Measurements from ENCODE around the gene SLC25A25. TPM values are rescaled to one million over a fixed set of nuclear protein-coding genes. Genes with fewer than 3 reads are reported as not detected.

The SLC25A25 gene
- polyA plus RNA-seq, 1 experiment, result 12.9 TPM

DNA sequence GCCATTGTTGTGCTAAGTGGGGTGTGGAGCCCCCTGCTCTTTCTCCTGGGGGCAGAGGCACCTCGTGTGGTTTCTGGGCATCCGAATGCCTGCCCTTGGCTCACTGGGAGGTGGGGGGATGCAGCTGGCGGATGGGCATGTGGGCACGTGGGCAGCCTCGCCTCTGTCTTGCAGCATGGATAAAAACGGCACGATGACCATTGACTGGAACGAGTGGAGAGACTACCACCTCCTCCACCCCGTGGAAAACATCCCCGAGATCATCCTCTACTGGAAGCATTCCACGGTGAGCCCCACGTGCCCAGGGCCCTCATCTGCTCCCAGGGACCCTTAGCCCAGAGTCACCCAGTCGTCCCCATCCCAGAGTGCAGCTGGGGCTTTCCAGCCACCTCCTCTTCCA, 34.2 kb downstream of the SLC25A25 start:
- TF ChIP-seq, protein P1, sequence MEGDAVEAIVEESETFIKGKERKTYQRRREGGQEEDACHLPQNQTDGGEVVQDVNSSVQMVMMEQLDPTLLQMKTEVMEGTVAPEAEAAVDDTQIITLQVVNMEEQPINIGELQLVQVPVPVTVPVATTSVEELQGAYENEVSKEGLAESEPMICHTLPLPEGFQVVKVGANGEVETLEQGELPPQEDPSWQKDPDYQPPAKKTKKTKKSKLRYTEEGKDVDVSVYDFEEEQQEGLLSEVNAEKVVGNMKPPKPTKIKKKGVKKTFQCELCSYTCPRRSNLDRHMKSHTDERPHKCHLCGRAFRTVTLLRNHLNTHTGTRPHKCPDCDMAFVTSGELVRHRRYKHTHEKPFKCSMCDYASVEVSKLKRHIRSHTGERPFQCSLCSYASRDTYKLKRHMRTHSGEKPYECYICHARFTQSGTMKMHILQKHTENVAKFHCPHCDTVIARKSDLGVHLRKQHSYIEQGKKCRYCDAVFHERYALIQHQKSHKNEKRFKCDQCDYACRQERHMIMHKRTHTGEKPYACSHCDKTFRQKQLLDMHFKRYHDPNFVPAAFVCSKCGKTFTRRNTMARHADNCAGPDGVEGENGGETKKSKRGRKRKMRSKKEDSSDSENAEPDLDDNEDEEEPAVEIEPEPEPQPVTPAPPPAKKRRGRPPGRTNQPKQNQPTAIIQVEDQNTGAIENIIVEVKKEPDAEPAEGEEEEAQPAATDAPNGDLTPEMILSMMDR (IDR thresholded peaks at IDR 0.05; ENCODE audit: insufficient read depth, low read depth, low read length), result no peak
- DNase-seq (ENCODE audit: low read depth), result no peak
- CTCF ChIA-PET, result interaction anchor here (1.0 to 7.7 kb wide), 4 partner anchors 15 to 160 kb away, joined by 3 to 59 read pairs (median 3); no protein-coding TSS in a partner anchor
- no peak overlapping the region for H3K4me3 ChIP-seq (ENCODE audit: low read depth, low read length)
- peaks cover 45% of the 10 kb centered on the region for H3K36me3 ChIP-seq (ENCODE audit: control insufficient read depth, insufficient read depth, low read length)
- H3K27me3 ChIP-seq (ENCODE audit: control insufficient read depth, insufficient read depth, low read length), result no peaks in the 10 kb centered on the region
- POLR2A ChIA-PET, result no interaction called here

DNA sequence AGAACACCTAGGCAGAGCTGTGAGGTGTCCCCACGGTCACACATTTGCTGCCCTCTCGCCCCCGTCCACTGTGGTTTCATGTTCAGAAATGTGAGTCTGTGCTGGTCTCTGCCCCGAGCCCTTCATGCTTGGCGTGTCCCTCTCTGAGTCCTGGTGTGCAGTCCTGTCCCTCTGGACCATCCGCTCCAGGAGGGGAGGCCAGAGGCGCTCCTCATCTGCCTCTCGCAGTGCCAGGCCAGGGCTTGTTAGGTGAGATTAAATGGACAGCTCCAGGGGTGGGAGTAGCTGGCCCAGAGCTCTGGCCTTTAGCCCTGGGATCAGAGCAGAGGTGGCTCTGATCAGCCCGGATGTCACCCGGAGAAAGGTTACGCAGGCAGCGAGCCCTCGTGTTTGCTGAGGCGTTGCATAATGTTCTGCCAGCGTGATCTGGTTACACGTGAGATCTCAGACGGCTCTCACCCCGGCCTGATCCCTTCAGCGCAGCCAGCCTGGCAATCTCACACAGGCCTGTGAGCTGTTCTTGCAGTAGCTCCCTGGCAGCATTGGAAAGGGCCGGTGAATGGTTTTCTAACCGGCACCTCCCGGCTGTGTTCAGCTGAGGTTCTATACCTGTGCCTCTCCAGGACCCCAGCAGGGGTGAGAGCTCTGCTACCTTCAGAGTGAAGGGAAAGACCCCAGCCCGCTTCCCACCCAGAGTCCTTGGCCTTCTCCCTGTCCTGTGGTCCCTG, 35.0 kb downstream of the SLC25A25 start:
- DNase-seq (ENCODE audit: low read depth), result no peak
- no peaks in the 10 kb centered on the region for H3K27me3 ChIP-seq (ENCODE audit: control insufficient read depth, insufficient read depth, low read length)
- H3K36me3 ChIP-seq (ENCODE audit: control insufficient read depth, insufficient read depth, low read length), result peaks cover 53% of the 10 kb centered on the region
- CTCF ChIA-PET, result interaction anchor here (1.0 to 7.7 kb wide), 4 partner anchors 14 to 161 kb away, joined by 3 to 59 read pairs (median 3); no protein-coding TSS in a partner anchor
- TF ChIP-seq, protein P1 (IDR thresholded peaks at IDR 0.05; ENCODE audit: insufficient read depth, low read depth, low read length), result no peak
- no peak overlapping the region for H3K4me3 ChIP-seq (ENCODE audit: low read depth, low read length)
- POLR2A ChIA-PET, result no interaction called here

DNA sequence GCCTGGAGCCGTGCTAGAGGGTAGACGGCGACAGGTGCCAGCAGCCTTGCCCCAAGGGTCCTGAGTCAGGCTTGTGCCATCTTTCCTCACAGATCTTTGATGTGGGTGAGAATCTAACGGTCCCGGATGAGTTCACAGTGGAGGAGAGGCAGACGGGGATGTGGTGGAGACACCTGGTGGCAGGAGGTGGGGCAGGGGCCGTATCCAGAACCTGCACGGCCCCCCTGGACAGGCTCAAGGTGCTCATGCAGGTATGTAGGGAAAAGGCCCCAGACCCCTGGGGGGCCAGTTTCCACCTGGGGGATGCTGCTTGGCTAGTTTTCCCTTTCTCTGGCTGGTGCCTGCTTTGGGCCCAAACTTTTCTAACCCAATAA, 35.5 kb downstream of the SLC25A25 start:
- Histone ChIP-seq H3K27me3 (ENCODE audit: control insufficient read depth, insufficient read depth, low read length) (no peaks in the 10 kb centered on the region), H3K36me3 (ENCODE audit: control insufficient read depth, insufficient read depth, low read length) (peaks cover 57% of the 10 kb centered on the region), H3K4me3 (ENCODE audit: low read depth, low read length) (no peak overlapping the region)
- ChIA-PET CTCF (interaction anchor here (1.3 to 7.7 kb wide), 2 partner anchors 13 to 19 kb away, joined by 3 to 59 read pairs; no protein-coding TSS in a partner anchor), POLR2A (no interaction called here)
- TF ChIP-seq, protein P1 (IDR thresholded peaks at IDR 0.05; ENCODE audit: insufficient read depth, low read depth, low read length), result no peak
- DNase-seq (ENCODE audit: low read depth), result no peak

DNA sequence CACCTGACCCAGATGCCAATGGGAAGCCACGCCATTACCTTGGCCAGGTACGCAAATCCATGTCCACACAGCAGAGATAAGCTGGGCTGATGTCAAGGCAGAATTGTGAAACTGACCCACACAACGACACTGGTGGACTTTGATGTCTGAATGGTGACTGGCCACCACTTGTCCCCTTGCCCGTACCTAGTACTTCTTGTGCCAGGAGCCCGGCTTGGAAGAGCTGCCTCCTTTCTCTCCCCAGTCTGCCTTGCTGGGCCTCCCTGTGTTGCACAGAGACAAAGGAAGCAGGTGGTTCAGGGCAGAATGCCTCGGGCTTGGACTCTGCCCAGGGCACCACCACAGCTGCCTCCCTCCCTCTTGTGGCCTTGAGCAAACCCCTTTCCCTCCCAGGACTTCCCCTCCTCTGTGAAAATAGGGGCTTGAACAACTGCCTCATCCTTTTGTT, 36.2 kb downstream of the SLC25A25 start:
- TF ChIP-seq, protein P1 (IDR thresholded peaks at IDR 0.05; ENCODE audit: insufficient read depth, low read depth, low read length), result no peak
- H3K4me3 ChIP-seq (ENCODE audit: low read depth, low read length), result no peak overlapping the region
- POLR2A ChIA-PET, result no interaction called here

DNA sequence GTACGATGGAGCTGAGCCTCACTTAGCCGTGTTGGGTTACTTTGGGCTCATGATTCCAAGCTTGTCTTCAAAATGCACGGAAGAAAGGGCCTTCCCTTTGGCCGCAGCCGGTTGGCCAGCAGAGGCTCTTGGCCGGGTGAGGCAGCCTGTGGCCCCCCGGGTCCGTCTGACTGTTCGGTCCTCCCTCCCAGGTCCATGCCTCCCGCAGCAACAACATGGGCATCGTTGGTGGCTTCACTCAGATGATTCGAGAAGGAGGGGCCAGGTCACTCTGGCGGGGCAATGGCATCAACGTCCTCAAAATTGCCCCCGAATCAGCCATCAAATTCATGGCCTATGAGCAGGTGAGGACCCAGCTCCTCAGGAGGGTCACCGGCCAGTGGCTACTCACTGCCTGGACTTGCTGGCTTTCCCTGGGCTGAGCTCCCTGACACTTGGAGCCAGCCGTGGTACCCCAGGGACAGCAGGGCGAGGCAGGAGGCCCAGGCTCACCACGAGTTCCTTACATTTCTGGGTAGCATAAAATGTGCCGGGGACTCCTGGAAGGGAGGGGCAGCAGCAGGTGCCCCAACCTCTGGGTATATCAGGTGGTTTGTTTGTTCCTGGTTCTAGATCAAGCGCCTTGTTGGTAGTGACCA, 37.6 kb downstream of the SLC25A25 start:
- Histone ChIP-seq H3K4me3 (ENCODE audit: low read depth, low read length) (no peak overlapping the region), H3K27me3 (ENCODE audit: control insufficient read depth, insufficient read depth, low read length) (no peaks in the 10 kb centered on the region), H3K36me3 (ENCODE audit: control insufficient read depth, insufficient read depth, low read length) (peaks cover 57% of the 10 kb centered on the region)
- ChIA-PET POLR2A (no interaction called here), CTCF (interaction anchor here (1.1 to 7.7 kb wide), 3 partner anchors 11 to 163 kb away, joined by 3 to 59 read pairs (median 4); no protein-coding TSS in a partner anchor)
- no peak for DNase-seq (ENCODE audit: low read depth)
- TF ChIP-seq, protein P1 (IDR thresholded peaks at IDR 0.05; ENCODE audit: insufficient read depth, low read depth, low read length), result no peak

More for the DNA sequence above, 36.2 kb downstream of the SLC25A25 start:
- DNase-seq (ENCODE audit: low read depth), result no peak
- peaks cover 58% of the 10 kb centered on the region for H3K36me3 ChIP-seq (ENCODE audit: control insufficient read depth, insufficient read depth, low read length)
- CTCF ChIA-PET, result interaction anchor here (1.4 to 7.7 kb wide), 2 partner anchors 13 to 162 kb away, joined by 4 to 59 read pairs; no protein-coding TSS in a partner anchor
- no peaks in the 10 kb centered on the region for H3K27me3 ChIP-seq (ENCODE audit: control insufficient read depth, insufficient read depth, low read length)

Measured in BJ (cell line).